ENCODE results near the gene CHL1. TPM values are rescaled to one million over a fixed set of nuclear protein-coding genes. Genes with fewer than 3 reads are reported as not detected.

Gene CHL1
- total and polyA plus RNA-seq, 2 experiments from 2014 or later: 0.24 TPM; not detected in 1

DNA sequence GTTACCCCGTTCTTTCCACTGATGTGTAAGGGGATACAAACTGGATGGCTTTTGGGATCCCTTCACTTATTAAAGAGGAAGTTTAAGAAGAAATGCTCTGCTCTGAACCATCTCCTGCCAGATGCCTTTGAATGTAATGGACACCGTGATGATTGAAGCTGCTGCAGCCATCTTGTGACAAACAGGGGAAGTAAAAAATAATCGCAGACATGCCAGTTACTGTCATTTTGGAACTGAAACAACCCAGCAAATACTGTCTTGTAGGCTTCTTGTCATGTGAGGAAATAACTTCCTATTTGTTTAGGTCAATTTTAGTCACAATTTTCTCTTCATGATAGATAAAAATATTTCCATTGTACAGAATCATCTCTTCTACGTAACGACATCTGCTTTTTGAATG is 224.0 kb downstream of the CHL1 start:
- H3K4me3 ChIP-seq: no peak overlapping the region
- DNase-seq (ENCODE audit: low read depth in 1 of 2, low spot score in 1 of 2): no peak
- no peaks in the 10 kb centered on the region for H3K36me3 ChIP-seq
- peaks cover 22% of the 10 kb centered on the region for H3K27me3 ChIP-seq
- no peaks in the 10 kb centered on the region for H3K9me3 ChIP-seq (ENCODE audit: low read depth)
- H3K27ac ChIP-seq: no peak overlapping the region
- no peaks in the 10 kb centered on the region for H3K4me1 ChIP-seq (ENCODE audit: low read depth)
- TF ChIP-seq, protein P1, sequence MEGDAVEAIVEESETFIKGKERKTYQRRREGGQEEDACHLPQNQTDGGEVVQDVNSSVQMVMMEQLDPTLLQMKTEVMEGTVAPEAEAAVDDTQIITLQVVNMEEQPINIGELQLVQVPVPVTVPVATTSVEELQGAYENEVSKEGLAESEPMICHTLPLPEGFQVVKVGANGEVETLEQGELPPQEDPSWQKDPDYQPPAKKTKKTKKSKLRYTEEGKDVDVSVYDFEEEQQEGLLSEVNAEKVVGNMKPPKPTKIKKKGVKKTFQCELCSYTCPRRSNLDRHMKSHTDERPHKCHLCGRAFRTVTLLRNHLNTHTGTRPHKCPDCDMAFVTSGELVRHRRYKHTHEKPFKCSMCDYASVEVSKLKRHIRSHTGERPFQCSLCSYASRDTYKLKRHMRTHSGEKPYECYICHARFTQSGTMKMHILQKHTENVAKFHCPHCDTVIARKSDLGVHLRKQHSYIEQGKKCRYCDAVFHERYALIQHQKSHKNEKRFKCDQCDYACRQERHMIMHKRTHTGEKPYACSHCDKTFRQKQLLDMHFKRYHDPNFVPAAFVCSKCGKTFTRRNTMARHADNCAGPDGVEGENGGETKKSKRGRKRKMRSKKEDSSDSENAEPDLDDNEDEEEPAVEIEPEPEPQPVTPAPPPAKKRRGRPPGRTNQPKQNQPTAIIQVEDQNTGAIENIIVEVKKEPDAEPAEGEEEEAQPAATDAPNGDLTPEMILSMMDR (IDR thresholded peaks at IDR 0.05; ENCODE audit: low read depth, low read length): no peak

DNA sequence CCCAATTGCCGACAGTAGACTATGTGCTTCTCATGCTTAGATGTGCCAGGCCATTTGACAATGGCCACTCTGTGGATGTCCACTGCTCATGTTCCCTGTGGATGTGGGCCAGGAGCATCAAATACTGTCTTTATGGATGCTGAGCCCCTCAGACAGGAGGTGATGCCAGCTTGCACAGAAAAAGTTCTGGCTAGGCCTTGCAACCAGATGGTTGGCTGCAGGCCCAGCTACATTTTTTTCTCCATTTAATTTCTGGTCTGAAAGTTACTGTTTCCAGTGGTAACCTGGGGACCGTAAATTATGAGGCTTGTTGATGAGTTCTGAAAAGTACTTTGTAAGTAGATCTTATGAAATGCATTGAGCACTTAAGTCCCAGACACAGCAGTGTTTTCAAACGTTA is 228.5 kb downstream of the CHL1 start:
- H3K36me3 ChIP-seq: no peaks in the 10 kb centered on the region
- H3K4me1 ChIP-seq (ENCODE audit: low read depth): no peaks in the 10 kb centered on the region
- peaks cover 2% of the 10 kb centered on the region for H3K27me3 ChIP-seq
- DNase-seq (ENCODE audit: low read depth in 1 of 2, low spot score in 1 of 2): no peak
- no peak overlapping the region for H3K27ac ChIP-seq
- no peaks in the 10 kb centered on the region for H3K9me3 ChIP-seq (ENCODE audit: low read depth)
- H3K4me3 ChIP-seq: no peak overlapping the region
- TF ChIP-seq, protein P1 (IDR thresholded peaks at IDR 0.05; ENCODE audit: low read depth, low read length): no peak

DNA sequence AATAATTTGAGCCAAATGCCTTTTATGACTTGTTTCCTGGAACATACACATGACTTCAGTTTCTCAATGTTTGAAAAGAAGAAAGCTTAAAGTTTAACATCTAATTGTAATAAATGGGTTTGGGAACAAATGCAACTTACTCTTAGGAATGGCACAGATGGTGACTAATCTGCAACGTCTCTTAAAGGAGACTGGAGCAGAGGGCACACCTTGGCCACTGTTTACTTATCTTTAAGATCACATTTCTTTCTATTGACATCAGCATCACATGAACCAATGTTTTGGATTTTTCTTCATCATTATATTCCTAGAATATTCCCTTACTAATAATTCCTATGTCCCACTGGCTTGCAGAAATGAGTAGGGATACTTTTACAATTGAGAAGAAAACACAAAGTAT is 229.5 kb downstream of the CHL1 start:
- Histone ChIP-seq H3K4me1 (ENCODE audit: low read depth) (no peaks in the 10 kb centered on the region), H3K9me3 (ENCODE audit: low read depth) (no peaks in the 10 kb centered on the region), H3K27me3 (no peaks in the 10 kb centered on the region), H3K36me3 (no peaks in the 10 kb centered on the region), H3K27ac (no peak overlapping the region), H3K4me3 (no peak overlapping the region)
- TF ChIP-seq, protein P1 (IDR thresholded peaks at IDR 0.05; ENCODE audit: low read depth, low read length): no peak
- no peak for DNase-seq (ENCODE audit: low read depth in 1 of 2, low spot score in 1 of 2)

DNA sequence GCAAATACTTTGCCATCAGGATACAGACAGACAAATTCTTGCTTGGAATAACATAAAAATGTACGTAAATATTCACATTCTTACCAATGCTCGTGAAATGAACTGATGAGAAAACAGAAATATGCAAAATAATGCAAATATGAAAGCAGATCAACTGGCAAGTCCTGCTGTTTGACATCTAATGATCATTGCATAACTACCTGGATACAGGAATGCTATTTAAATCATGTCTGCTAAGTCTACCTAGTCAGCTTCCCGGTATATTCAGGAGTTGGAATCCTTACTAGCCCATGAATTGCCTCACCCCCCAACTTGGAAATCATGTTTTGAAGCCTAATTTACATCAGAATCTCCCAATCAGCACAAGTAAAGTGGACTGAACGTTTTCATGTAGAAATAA is 230.6 kb downstream of the CHL1 start:
- Histone ChIP-seq H3K4me1 (ENCODE audit: low read depth) (no peaks in the 10 kb centered on the region), H3K36me3 (no peaks in the 10 kb centered on the region), H3K27ac (no peak overlapping the region), H3K4me3 (no peak overlapping the region), H3K9me3 (ENCODE audit: low read depth) (no peaks in the 10 kb centered on the region), H3K27me3 (no peaks in the 10 kb centered on the region)
- DNase-seq (ENCODE audit: low read depth in 1 of 2, low spot score in 1 of 2): no peak
- TF ChIP-seq, protein P1 (IDR thresholded peaks at IDR 0.05; ENCODE audit: low read depth, low read length): no peak

DNA sequence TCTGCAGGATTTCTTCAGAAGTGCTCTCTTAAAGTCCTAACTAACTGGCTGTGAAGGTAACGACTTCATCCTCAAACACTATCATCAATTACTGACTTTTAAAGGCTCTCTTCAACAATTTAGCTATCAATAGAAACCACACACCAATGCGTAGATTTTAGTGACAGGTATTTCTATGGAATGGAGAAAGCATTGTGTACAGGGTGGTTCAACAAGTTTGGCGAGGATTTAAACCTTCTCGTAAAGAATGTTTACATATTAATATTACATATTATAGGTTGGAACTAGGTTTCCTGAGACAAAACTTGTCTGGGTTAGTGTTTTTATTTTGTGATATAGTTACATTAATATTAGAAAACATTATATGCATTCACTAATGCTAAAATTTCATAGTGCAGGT is 233.6 kb downstream of the CHL1 start:
- no peaks in the 10 kb centered on the region for H3K27me3 ChIP-seq
- no peak for DNase-seq (ENCODE audit: low read depth in 1 of 2, low spot score in 1 of 2)
- no peaks in the 10 kb centered on the region for H3K4me1 ChIP-seq (ENCODE audit: low read depth)
- no peaks in the 10 kb centered on the region for H3K9me3 ChIP-seq (ENCODE audit: low read depth)
- H3K27ac ChIP-seq: no peak overlapping the region
- H3K4me3 ChIP-seq: no peak overlapping the region
- H3K36me3 ChIP-seq: no peaks in the 10 kb centered on the region
- TF ChIP-seq, protein P1 (IDR thresholded peaks at IDR 0.05; ENCODE audit: low read depth, low read length): no peak

DNA sequence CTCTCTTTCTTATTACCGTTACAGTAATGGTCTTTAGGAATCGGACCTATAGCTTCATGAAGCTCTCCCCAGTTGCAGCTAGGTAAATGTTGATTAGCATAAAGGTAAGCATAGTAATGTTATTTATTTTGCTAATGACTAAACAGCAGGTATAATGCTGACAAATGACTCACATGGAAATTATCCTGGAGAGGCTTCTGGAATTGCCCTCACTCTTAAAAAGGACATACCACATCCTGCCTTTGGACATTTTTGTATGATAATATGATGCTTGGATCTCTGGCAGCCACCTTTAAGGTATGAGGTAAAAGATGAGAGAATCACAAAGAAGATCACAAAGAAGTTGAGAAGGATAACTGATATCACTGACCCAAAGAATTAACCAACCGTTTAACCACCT is 238.6 kb downstream of the CHL1 start:
- no peaks in the 10 kb centered on the region for H3K9me3 ChIP-seq (ENCODE audit: low read depth)
- H3K4me1 ChIP-seq (ENCODE audit: low read depth): no peaks in the 10 kb centered on the region
- H3K4me3 ChIP-seq: no peak overlapping the region
- H3K27me3 ChIP-seq: peaks cover 5% of the 10 kb centered on the region
- DNase-seq (ENCODE audit: low read depth in 1 of 2, low spot score in 1 of 2): no peak
- no peak overlapping the region for H3K27ac ChIP-seq
- TF ChIP-seq, protein P1 (IDR thresholded peaks at IDR 0.05; ENCODE audit: low read depth, low read length): no peak
- H3K36me3 ChIP-seq: no peaks in the 10 kb centered on the region
